Neural progenitor cell (in vitro differentiated cells): ENCODE measurements around the gene EZR. TPM values are rescaled to one million over a fixed set of nuclear protein-coding genes. Genes with fewer than 3 reads are reported as not detected.

Source experiments
- DNase-seq: peaks from one replicate; pipeline ENCODE4 v3.0.0-alpha.2; 2016; ENCODE audit warnings: low spot score
- H2AFZ ChIP-seq: fragments of 200-600 bp; sonication (generic); replicated peaks from 2 replicates; pipeline ENCODE4 v1.6.1; 2016; ENCODE audit warnings: antibody characterized with exemption
- H3F3A ChIP-seq: fragments of 200-600 bp; sonication (generic); 2 replicates; pipeline ENCODE4 v1.6.1; 2016; ENCODE audit warnings: antibody characterized with exemption, low read depth
- H3K27ac ChIP-seq: fragments of 200-600 bp; sonication (generic); 2 replicates; pipeline ENCODE4 v1.5.1; 2016; ENCODE audit warnings: mild to moderate bottlenecking
- H3K27me3 ChIP-seq: fragments of 200-600 bp; sonication (generic); 2 replicates; pipeline ENCODE4 v1.6.1; 2016; ENCODE audit warnings: mild to moderate bottlenecking, moderate library complexity
- H3K36me3 ChIP-seq: fragments of 200-600 bp; sonication (generic); 2 replicates; pipeline ENCODE4 v1.5.1; 2016
- H3K4me1 ChIP-seq: fragments of 200-600 bp; sonication (generic); 2 replicates; pipeline ENCODE4 v1.6.1; 2016; ENCODE audit warnings: mixed run types
- H3K4me2 ChIP-seq: fragments of 200-600 bp; sonication (generic); 2 replicates; pipeline ENCODE4 v1.6.1; 2016
- H3K4me3 ChIP-seq: fragments of 200-600 bp; sonication (generic); 2 replicates; pipeline ENCODE4 v1.5.1; 2016
- H3K79me2 ChIP-seq: fragments of 200-600 bp; sonication (generic); 2 replicates; pipeline ENCODE4 v1.6.1; 2016; ENCODE audit warnings: low read depth
- H3K9ac ChIP-seq: fragments of 200-600 bp; sonication (generic); 2 replicates; pipeline ENCODE4 v1.6.1; 2016
- H3K9me3 ChIP-seq: fragments of 200-600 bp; sonication (generic); 2 replicates; pipeline ENCODE4 v1.5.1; 2016; ENCODE audit warnings: low read depth
- H4K20me1 ChIP-seq: fragments of 200-600 bp; sonication (generic); 2 replicates; pipeline ENCODE4 v1.6.1; 2016; ENCODE audit warnings: low read depth
- H3K27ac Mint-ChIP-seq: 3 replicates; pipeline ENCODE4 v1.8.0; 2021; ENCODE audit warnings: mixed read lengths
- H3K27me3 Mint-ChIP-seq: 2 replicates; pipeline ENCODE4 v1.8.0; 2022; ENCODE audit warnings: low read depth, mild to moderate bottlenecking, inconsistent platforms, moderate library complexity, mixed read lengths; ENCODE audit not compliant: insufficient read depth
- H3K36me3 Mint-ChIP-seq: 3 replicates; pipeline ENCODE4 v1.8.0; 2021; ENCODE audit warnings: mixed read lengths
- H3K4me1 Mint-ChIP-seq: 3 replicates; pipeline ENCODE4 v1.8.0; 2021; ENCODE audit warnings: mixed read lengths
- H3K4me3 Mint-ChIP-seq: 3 replicates; pipeline ENCODE4 v1.8.0; 2021; ENCODE audit warnings: mild to moderate bottlenecking, moderate library complexity, mixed read lengths
- H3K9me3 Mint-ChIP-seq: 3 replicates; pipeline ENCODE4 v1.8.0; 2020; ENCODE audit warnings: mixed read lengths
- EZH2 ChIP-seq: fragments of 200-600 bp; sonication (generic); IDR thresholded peaks from 2 replicates; pipeline ENCODE4 v1.6.1; 2017; ENCODE audit warnings: antibody characterized with exemption, mild to moderate bottlenecking, moderate library complexity
- EZH2phosphoT487 ChIP-seq: fragments of 200-600 bp; sonication (generic); IDR thresholded peaks from 2 replicates; pipeline ENCODE4 v1.6.1; 2017; ENCODE audit warnings: antibody characterized with exemption
- total RNA-seq: library from RNA; depleted of rRNA; stranded (reverse); fragments of >200 nt; gene quantifications from 2 replicates; pipeline ENCODE4 v1.2.3, GENCODE V29; 2015; ENCODE audit warnings: low replicate concordance
- TF ChIP-seq, protein P1 (sequence below): fragments of 200-600 bp; sonication (generic); IDR thresholded peaks from 2 replicates; pipeline ENCODE4 v1.5.1; 2017; ENCODE audit warnings: antibody characterized with exemption, mild to moderate bottlenecking

EZR gene
- total RNA-seq, 1 donor from 2014 or later, result 52.0 TPM

DNA sequence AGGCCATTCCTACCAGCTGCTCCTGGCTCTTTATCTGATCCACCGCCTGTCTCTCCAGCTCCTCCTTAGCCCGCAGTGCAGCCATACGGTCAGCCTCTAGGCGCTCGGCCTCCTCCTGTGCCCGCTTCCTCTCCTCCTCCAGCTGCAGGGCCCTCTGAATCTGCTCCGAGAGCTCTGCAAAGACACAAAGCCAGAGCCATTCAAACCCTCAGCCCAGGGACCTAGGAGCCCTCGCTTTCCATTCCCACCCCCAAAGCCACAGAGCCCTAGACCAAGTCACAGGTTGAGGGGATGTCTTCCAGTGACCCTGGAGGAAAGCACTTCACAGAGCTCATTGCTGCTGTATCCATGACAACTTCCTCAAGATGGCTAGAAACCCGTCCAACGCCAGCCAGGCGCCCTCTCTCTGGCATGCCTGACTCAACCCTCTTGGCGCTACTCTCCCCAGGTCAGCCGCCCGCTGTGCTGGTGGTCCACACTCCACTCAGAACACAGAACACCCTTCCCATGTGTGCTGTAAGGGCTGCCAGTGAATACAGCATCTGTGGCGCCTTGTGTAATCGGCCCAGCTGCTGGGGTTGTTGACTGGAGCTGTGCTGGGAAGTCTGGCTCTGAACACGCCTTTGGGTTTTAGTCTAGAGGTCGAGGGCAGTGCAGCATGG is 49.3 kb downstream of the EZR start:
- no peak for DNase-seq
- Histone ChIP-seq H3K4me2 (no peak overlapping the region), H3K27ac (no peak overlapping the region), H3K9me3 (no peaks in the 10 kb centered on the region), H4K20me1 (peaks cover 4% of the 10 kb centered on the region), H2AFZ (no peak overlapping the region), H3K4me1 (no peaks in the 10 kb centered on the region), H3K79me2 (no peaks in the 10 kb centered on the region), H3K27me3 (no peaks in the 10 kb centered on the region), H3F3A (no peaks in the 10 kb centered on the region), H3K4me3 (no peak overlapping the region), H3K36me3 (no peaks in the 10 kb centered on the region), H3K9ac (no peak overlapping the region)
- Mint-ChIP-seq H3K27me3 (peaks cover 2% of the 10 kb centered on the region), H3K4me1 (peaks cover 37% of the 10 kb centered on the region), H3K9me3 (no peaks in the 10 kb centered on the region), H3K27ac (peak overlapping the region; percentile 80), H3K4me3 (no peak overlapping the region), H3K36me3 (peaks cover 64% of the 10 kb centered on the region)
- no peak for TF ChIP-seq EZH2
- no peak for TF ChIP-seq EZH2phosphoT487
- TF ChIP-seq, protein P1, sequence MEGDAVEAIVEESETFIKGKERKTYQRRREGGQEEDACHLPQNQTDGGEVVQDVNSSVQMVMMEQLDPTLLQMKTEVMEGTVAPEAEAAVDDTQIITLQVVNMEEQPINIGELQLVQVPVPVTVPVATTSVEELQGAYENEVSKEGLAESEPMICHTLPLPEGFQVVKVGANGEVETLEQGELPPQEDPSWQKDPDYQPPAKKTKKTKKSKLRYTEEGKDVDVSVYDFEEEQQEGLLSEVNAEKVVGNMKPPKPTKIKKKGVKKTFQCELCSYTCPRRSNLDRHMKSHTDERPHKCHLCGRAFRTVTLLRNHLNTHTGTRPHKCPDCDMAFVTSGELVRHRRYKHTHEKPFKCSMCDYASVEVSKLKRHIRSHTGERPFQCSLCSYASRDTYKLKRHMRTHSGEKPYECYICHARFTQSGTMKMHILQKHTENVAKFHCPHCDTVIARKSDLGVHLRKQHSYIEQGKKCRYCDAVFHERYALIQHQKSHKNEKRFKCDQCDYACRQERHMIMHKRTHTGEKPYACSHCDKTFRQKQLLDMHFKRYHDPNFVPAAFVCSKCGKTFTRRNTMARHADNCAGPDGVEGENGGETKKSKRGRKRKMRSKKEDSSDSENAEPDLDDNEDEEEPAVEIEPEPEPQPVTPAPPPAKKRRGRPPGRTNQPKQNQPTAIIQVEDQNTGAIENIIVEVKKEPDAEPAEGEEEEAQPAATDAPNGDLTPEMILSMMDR, result no peak

DNA sequence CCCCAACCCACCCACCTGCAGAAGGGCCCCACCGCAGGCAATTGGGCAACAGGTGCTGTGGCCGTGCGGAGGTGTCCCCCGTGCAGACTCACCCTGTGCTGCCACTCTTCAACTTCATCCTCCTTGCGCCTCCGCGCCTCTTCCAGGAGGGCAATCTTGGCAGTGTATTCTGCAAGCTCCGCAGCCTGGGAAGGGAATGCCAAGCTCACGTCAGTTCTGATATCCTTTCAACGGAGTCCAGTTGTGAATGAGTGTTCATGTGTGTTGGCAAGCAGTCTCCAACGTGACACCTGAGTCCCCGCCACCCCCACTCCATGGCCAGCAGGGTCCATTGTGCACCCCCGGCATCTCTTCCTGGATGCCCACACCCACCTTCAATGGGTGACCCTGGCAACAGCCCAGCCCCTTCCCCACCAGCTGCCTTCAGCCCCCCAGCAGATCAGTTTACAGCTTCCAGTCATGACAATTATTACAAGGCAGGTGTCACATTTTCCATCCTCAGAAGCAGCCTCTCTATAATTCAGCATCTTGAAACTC is 49.9 kb downstream of the EZR start:
- no peak overlapping the region for H3K27ac ChIP-seq
- no peak overlapping the region for H3K4me2 ChIP-seq
- H3K9me3 Mint-ChIP-seq, result no peaks in the 10 kb centered on the region
- no peaks in the 10 kb centered on the region for H3K4me1 ChIP-seq
- no peak overlapping the region for H3K4me3 Mint-ChIP-seq
- H3K9me3 ChIP-seq, result no peaks in the 10 kb centered on the region
- peaks cover 63% of the 10 kb centered on the region for H3K36me3 Mint-ChIP-seq
- peaks cover 2% of the 10 kb centered on the region for H3K27me3 Mint-ChIP-seq
- no peaks in the 10 kb centered on the region for H3K36me3 ChIP-seq
- H3K4me1 Mint-ChIP-seq, result peaks cover 33% of the 10 kb centered on the region
- TF ChIP-seq EZH2 (no peak), EZH2phosphoT487 (no peak)
- TF ChIP-seq, protein P1, result no peak
- no peaks in the 10 kb centered on the region for H3F3A ChIP-seq
- peaks cover 4% of the 10 kb centered on the region for H4K20me1 ChIP-seq
- no peak overlapping the region for H2AFZ ChIP-seq
- no peak overlapping the region for H3K9ac ChIP-seq
- H3K4me3 ChIP-seq, result no peak overlapping the region
- H3K79me2 ChIP-seq, result no peaks in the 10 kb centered on the region
- peak overlapping the region; percentile 80 for H3K27ac Mint-ChIP-seq
- no peaks in the 10 kb centered on the region for H3K27me3 ChIP-seq
- no peak for DNase-seq

DNA sequence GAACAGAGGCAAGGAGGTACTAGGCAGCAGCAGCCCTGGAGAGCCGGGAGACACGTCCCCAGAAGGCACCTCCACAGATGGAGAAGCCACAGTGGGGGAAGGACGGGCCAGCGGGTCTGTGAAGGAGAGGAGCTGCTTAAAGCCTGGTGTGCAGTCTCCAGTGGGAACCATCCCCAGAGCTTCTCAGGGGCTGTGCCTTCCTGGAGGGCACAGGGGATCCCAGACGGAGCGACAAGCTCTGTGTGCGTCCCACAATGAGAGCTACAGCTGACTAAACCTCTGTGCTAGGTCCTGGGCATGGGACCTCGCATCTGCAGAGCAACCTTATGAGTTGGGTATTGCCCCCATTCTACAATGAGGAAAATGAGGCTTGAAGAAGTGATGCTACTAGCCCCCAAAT is 50.7 kb downstream of the EZR start:
- H3K4me3 Mint-ChIP-seq, result no peak overlapping the region
- Histone ChIP-seq H3K4me3 (no peak overlapping the region), H2AFZ (no peak overlapping the region), H3K9ac (no peak overlapping the region), H4K20me1 (peaks cover 4% of the 10 kb centered on the region), H3K9me3 (no peaks in the 10 kb centered on the region), H3F3A (peaks cover 2% of the 10 kb centered on the region), H3K79me2 (no peaks in the 10 kb centered on the region), H3K4me2 (no peak overlapping the region), H3K27me3 (no peaks in the 10 kb centered on the region), H3K27ac (no peak overlapping the region), H3K4me1 (no peaks in the 10 kb centered on the region), H3K36me3 (no peaks in the 10 kb centered on the region)
- peak overlapping the region; percentile 11 for H3K27ac Mint-ChIP-seq
- peaks cover 61% of the 10 kb centered on the region for H3K36me3 Mint-ChIP-seq
- H3K9me3 Mint-ChIP-seq, result no peaks in the 10 kb centered on the region
- peaks cover 6% of the 10 kb centered on the region for H3K27me3 Mint-ChIP-seq
- TF ChIP-seq EZH2, result no peak
- TF ChIP-seq, protein P1, result no peak
- no peak for TF ChIP-seq EZH2phosphoT487
- DNase-seq, result no peak
- H3K4me1 Mint-ChIP-seq, result peaks cover 35% of the 10 kb centered on the region
